ENCODE data around the gene IGFLR1.

IGFLR1 gene

GRCh38 chr19:35715981-35716800 lies 26.1 kb downstream of the IGFLR1 start:
- H3K4me3 ChIP-seq = peak overlapping the region; percentile 69 to 97 (median 91)

GRCh38 chr19:35715355-35715809 lies 26.9 kb downstream of the IGFLR1 start:
- Histone ChIP-seq H3K27ac (peak overlapping the region in 14 of 21 experiments; percentile 11 to 97 (median 91)), H3K4me3 (peak overlapping the region in 1 of 7 experiments; percentile 91)

More at GRCh38 chr19:35715981-35716800, 26.1 kb downstream of the IGFLR1 start:
- H3K27ac ChIP-seq = peak overlapping the region; percentile 65 to 97 (median 91)

- Histone ChIP-seq H3K27ac (peak overlapping the region in 11 of 21 experiments; percentile 11 to 96 (median 50)), H3K4me3 (no peak overlapping the region)
Measured at GRCh38 chr19:35714601-35715354, 27.5 kb downstream of the IGFLR1 start.

- Histone ChIP-seq H3K4me3 (no peak overlapping the region), H3K27ac (peak overlapping the region in 10 of 21 experiments; percentile 27 to 96 (median 60))
Measured at GRCh38 chr19:35713904-35714495, 28.3 kb downstream of the IGFLR1 start.

- no peak overlapping the region for H3K4me3 ChIP-seq
- peak overlapping the region in 8 of 21 experiments; percentile 30 to 79 (median 52) for H3K27ac ChIP-seq
Measured at GRCh38 chr19:35713506-35713850, 28.8 kb downstream of the IGFLR1 start.

GRCh38 chr19:35712567-35713505 lies 29.4 kb downstream of the IGFLR1 start:
- Histone ChIP-seq H3K27ac (peak overlapping the region in 9 of 21 experiments; percentile 6 to 79 (median 48)), H3K4me3 (no peak overlapping the region)

GRCh38 chr19:35710784-35711723 lies 31.2 kb downstream of the IGFLR1 start:
- Histone ChIP-seq H3K4me3 (no peak overlapping the region), H3K27ac (peak overlapping the region in 8 of 21 experiments; percentile 4 to 78 (median 52))

GRCh38 chr19:35708391-35708790 lies 33.9 kb downstream of the IGFLR1 start:
- Histone ChIP-seq H3K4me3 (no peak overlapping the region), H3K27ac (no peak overlapping the region)

GRCh38 chr19:35704218-35704617 lies 38.0 kb downstream of the IGFLR1 start, which contains the start of gene ZBTB32:
TSS of gene ZBTB32 (plus strand) at chr19:35704558. CDS start at chr19:35714627, 10,069 bp downstream.
- Histone ChIP-seq H3K27ac (no peak within 1 kb of the TSS), H3K4me3 (no peak within 1 kb of the TSS)

- Histone ChIP-seq H3K27ac (no peak overlapping the region), H3K4me3 (no peak overlapping the region)
Measured at GRCh38 chr19:35703343-35703742, 38.9 kb downstream of the IGFLR1 start.

- H3K27ac ChIP-seq = peak overlapping the region in 5 of 21 experiments; percentile 33 to 49 (median 46)
Measured at GRCh38 chr19:35702223-35703012, 39.8 kb downstream of the IGFLR1 start.

GRCh38 chr19:35696835-35697234 lies 45.4 kb downstream of the IGFLR1 start:
- no peak overlapping the region for H3K27ac ChIP-seq

More at GRCh38 chr19:35702223-35703012, 39.8 kb downstream of the IGFLR1 start:
- peak overlapping the region; percentile 38 to 61 (median 46) for H3K4me3 ChIP-seq

GRCh38 chr19:35695895-35696422 lies 46.3 kb downstream of the IGFLR1 start:
- H3K27ac ChIP-seq = no peak overlapping the region
- H3K4me3 ChIP-seq = no peak overlapping the region

More at GRCh38 chr19:35696835-35697234, 45.4 kb downstream of the IGFLR1 start:
- H3K4me3 ChIP-seq = peak overlapping the region in 1 of 7 experiments; percentile 2

GRCh38 chr19:35693835-35694599 lies 48.2 kb downstream of the IGFLR1 start:
- H3K27ac ChIP-seq = no peak overlapping the region

GRCh38 chr19:35693422-35693821 lies 48.8 kb downstream of the IGFLR1 start:
- Histone ChIP-seq H3K27ac (no peak overlapping the region), H3K4me3 (no peak overlapping the region)

More at GRCh38 chr19:35693835-35694599, 48.2 kb downstream of the IGFLR1 start:
- H3K4me3 ChIP-seq = no peak overlapping the region

GRCh38 chr19:35692010-35692409 lies 50.2 kb downstream of the IGFLR1 start:
- no peak overlapping the region for H3K4me3 ChIP-seq

More at GRCh38 chr19:35692010-35692409, 50.2 kb downstream of the IGFLR1 start:
- H3K27ac ChIP-seq = no peak overlapping the region

All from skin epidermis (tissue), 12 donors.